ENCODE results near the gene SSBP2.

SSBP2 gene

GRCh38 chr5:81751009-81751835 lies at the start of gene SSBP2:
TSS of gene SSBP2 (minus strand) at chr5:81751097. CDS start at chr5:81751042, 55 bp downstream.
- DNase-seq (ENCODE audit: extremely low read depth, low read depth) = peak; percentile 91
- TF ChIP-seq CTCF (IDR thresholded peaks at IDR 0.05; ENCODE audit: low read depth, low read length, missing control alignments) = no peak

DNA sequence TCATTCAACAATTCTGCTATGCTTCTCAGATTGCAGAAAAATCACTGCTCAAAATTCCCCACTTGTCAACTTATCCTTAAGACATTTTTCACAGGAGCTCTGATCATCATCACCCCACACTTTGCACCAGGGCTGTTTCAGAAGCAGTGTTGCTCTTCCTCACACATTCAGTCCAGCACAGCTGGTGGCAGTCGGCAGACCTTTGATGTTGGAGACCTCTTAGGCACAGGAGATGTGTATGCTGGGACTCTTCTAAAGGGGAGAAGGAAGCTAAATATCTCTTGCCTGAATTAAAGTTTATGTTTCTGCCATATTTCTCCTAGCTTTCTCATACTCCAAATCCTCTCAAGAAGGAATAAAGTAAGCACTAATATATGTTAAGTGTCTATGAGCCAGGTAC lies 44.8 kb upstream of the SSBP2 start:
- TF ChIP-seq CTCF (IDR thresholded peaks at IDR 0.05; ENCODE audit: low read depth, low read length, missing control alignments) = no peak
- no peak overlapping the region for H3K4me3 ChIP-seq (replicated peaks; ENCODE audit: low read depth, low read length)
- no peak for DNase-seq (ENCODE audit: extremely low read depth, low read depth)

More at GRCh38 chr5:81751009-81751835, at the start of gene SSBP2:
- peak within 1 kb of the TSS; percentile 68 for H3K4me3 ChIP-seq (replicated peaks; ENCODE audit: low read depth, low read length)

- H3K4me3 ChIP-seq (replicated peaks; ENCODE audit: low read depth, low read length) = no peak overlapping the region
- no peak for DNase-seq (ENCODE audit: extremely low read depth, low read depth)
- no peak for TF ChIP-seq CTCF (IDR thresholded peaks at IDR 0.05; ENCODE audit: low read depth, low read length, missing control alignments)
Measured at GRCh38 chr5:81794226-81794625, 43.3 kb upstream of the SSBP2 start.

DNA sequence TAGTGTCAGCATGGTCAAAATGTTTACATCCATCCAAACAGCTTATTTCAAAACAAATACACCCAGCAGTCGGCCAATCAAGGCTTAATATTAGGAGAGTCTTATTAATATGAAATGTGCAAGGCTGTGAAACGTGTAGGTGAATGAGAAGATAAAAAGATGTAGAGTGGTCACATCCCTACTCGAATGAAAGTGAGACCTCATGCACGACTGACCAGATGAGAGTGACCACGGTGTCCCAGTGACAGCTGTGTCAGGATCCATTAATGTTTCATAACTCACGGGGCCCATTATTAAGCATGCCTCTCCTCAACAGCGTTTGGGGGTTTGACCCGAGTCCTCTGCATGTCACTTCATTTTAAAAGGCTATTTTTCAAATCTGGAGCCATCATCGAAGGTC lies 39.4 kb upstream of the SSBP2 start:
- H3K4me3 ChIP-seq (replicated peaks; ENCODE audit: low read depth, low read length) = no peak overlapping the region
- DNase-seq (ENCODE audit: extremely low read depth, low read depth) = no peak
- TF ChIP-seq CTCF (IDR thresholded peaks at IDR 0.05; ENCODE audit: low read depth, low read length, missing control alignments) = no peak

DNA sequence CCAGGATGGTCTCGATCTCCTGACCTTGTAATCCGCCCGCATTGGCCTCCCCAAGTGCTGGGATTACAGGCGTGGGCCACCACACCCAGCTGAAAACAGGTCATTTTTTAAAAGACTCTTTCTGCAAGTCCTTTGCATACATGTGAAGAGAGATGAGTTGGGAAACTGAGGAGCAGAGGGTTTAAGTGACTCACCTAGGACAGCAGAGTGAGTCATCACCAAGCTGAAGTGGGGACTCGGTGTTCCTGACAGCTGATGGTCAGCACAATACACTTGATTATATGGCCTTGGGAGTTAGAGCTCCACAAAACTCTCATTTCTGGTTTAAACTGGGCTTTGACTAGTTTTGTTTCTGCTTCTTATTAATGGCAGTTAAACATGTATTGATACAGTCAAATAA lies 38.1 kb upstream of the SSBP2 start:
- no peak for DNase-seq (ENCODE audit: extremely low read depth, low read depth)
- TF ChIP-seq CTCF (IDR thresholded peaks at IDR 0.05; ENCODE audit: low read depth, low read length, missing control alignments) = no peak
- H3K4me3 ChIP-seq (replicated peaks; ENCODE audit: low read depth, low read length) = no peak overlapping the region

- TF ChIP-seq CTCF (IDR thresholded peaks at IDR 0.05; ENCODE audit: low read depth, low read length, missing control alignments) = no peak
- H3K4me3 ChIP-seq (replicated peaks; ENCODE audit: low read depth, low read length) = no peak overlapping the region
- no peak for DNase-seq (ENCODE audit: extremely low read depth, low read depth)
Measured at GRCh38 chr5:81788329-81788728, 37.4 kb upstream of the SSBP2 start.

Measured in HFF-Myc (cell line).